ENCODE results near the gene ZSCAN5B. TPM values are rescaled to one million over a fixed set of nuclear protein-coding genes. Genes with fewer than 3 reads are reported as not detected.

The ZSCAN5B gene
- total and polyA plus RNA-seq, 8 donors, result 0.07 TPM; not detected in 7

DNA sequence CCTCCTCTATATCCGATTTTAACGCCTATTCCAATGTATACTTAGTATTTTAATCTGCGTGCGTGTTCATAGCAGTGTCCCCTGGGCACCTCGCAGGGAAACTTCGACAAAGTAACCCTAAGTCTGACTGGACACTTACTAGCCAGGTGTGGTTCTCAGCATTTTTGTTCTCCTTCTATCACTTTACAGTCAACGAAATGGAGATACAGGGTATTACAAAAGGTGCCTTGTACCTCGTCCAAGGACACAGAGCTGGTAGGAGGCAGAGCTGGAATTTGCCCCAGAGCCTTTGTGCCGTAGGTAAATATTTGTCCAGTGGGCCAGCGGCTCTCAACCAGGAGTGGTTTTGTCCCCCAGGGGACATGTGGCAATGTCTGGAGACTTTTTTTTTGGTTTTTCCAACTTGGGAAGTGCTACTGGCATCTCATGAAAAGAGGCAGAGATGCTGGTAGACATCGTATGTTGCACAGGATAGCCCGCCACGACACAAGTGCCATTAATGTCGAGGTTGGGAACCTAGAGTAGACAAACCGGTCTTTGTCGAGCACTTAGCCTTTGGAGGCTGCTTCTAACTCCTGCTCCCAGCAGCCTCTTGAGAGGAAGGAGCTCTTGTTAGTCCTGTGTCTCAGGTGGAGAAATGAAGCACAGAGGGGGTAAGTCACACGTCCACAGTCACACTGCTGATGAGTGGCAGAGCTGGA, 55.3 kb downstream of the ZSCAN5B start:
- DNase-seq, result peak; percentile 65 to 89 (median 87)
- Histone ChIP-seq H3K9me3 (no peaks in the 10 kb centered on the region), H3K4me1 (peaks cover 52 to 76% (median 71%) of the 10 kb centered on the region in 3 donors), H3K27ac (peak overlapping the region; percentile 85 to 95 (median 94)), H3K4me3 (peak overlapping the region in 3 of 4 donors; percentile 29 to 48 (median 46)), H3K36me3 (no peaks in the 10 kb centered on the region), H3K27me3 (no peaks in the 10 kb centered on the region)
- no peak for FAIRE-seq
- intact Hi-C loops (cut with DNase I), result no loop called here
- WGBS, 2 donors, result 8 to 11% methylated on average over 17 of the region's 17 CpGs
- TF ChIP-seq, protein P1, sequence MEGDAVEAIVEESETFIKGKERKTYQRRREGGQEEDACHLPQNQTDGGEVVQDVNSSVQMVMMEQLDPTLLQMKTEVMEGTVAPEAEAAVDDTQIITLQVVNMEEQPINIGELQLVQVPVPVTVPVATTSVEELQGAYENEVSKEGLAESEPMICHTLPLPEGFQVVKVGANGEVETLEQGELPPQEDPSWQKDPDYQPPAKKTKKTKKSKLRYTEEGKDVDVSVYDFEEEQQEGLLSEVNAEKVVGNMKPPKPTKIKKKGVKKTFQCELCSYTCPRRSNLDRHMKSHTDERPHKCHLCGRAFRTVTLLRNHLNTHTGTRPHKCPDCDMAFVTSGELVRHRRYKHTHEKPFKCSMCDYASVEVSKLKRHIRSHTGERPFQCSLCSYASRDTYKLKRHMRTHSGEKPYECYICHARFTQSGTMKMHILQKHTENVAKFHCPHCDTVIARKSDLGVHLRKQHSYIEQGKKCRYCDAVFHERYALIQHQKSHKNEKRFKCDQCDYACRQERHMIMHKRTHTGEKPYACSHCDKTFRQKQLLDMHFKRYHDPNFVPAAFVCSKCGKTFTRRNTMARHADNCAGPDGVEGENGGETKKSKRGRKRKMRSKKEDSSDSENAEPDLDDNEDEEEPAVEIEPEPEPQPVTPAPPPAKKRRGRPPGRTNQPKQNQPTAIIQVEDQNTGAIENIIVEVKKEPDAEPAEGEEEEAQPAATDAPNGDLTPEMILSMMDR (IDR thresholded peaks at IDR 0.05), result no peak
- ATAC-seq, result peak; percentile 31 to 54 (median 45)

DNA sequence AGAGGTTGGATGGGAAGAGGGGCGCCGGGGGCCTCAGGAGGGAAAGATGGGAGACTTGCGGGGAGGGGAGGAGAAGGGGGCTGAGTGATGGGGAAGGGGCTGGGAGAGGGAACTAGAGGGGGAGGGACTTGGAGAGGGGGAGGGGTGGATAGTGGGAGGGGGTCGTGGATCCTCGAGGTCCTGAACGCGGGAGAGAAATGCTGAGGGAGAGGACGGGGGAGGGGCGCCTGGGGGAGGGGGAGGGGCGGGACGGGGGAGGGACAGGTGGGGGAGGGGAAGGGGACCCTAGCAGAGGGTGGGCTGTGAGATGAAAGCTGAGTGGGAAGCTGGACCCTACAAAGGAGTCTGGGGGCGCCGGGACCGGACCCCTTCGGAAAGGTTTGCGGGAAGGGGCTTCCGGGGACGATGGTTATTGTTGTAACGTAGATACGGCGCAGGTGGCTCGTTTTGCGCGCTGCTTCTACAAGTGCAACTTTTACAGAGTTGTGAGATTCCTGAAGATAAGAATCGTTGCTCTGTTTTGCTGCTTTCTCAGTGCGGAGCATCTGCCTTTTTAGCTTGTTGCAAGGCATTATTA, 56.1 kb downstream of the ZSCAN5B start:
- Histone ChIP-seq H3K9me3 (no peaks in the 10 kb centered on the region), H3K27me3 (no peaks in the 10 kb centered on the region), H3K4me3 (peak overlapping the region in 3 of 4 donors; percentile 29 to 48 (median 46)), H3K27ac (peak overlapping the region; percentile 85 to 95 (median 94)), H3K36me3 (no peaks in the 10 kb centered on the region), H3K4me1 (peaks cover 59 to 81% (median 77%) of the 10 kb centered on the region in 3 donors)
- TF ChIP-seq, protein P1 (IDR thresholded peaks at IDR 0.05), result no peak
- no peak for ATAC-seq
- WGBS, 2 donors, result 0 to 1% methylated on average over 17 to 24 of the region's 26 CpGs
- DNase-seq, result peak in 2 of 6 donors; percentile 55 to 66
- no peak for FAIRE-seq
- intact Hi-C loops (cut with DNase I), result no loop called here

DNA sequence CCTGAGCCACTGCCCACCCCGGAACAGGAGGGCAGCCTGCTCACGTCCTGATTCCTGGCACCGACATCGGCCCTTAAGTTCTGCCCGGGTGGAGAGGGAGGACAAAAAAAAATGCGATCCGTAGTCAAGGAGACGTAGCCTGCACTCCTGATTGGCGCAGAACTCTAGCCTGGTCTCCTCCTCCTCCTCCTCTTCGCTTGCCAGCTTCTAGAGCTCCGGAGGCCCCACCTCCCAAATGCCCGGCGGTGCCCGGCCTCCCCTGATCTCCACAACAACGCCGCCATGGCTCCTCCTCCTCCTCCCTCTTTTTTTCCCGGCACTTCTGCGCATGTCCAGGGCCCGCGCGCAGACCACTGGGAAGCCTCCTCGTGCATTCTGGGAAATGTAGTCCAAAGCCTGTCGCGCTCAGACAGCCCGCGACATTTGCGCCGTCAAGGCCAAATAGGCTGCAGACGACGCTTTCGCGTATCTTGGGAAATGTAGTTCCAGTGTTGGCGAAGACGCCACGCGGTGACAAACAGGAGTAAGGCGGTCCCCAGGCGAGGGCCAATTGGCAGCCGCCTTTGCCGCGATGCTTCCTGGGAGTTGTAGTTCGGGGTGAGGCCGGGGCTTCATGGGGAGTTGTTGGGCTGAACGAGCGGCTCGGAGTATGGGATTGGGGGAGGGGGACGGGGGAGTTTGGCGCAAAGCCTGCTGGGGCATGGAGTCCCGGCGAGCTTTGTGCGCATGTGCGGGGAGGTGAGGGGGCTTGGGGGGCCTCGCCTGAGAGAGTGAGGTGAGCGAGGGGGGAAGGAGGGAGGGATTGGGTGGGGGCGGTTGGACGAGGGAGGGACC, 56.8 kb downstream of the ZSCAN5B start, which contains the start of gene ZNF444:
TSS of gene ZNF444 (plus strand) at position 705 of the 834 bp plus-strand sequence. CDS start 5,625 bp downstream, outside the sequence.
- DNase-seq, result peak; percentile 97 to 100 (median 100)
- Histone ChIP-seq H3K27ac (peak within 1 kb of the TSS; percentile 88 to 95 (median 94)), H3K4me1 (peaks cover 53 to 79% (median 77%) of the 10 kb centered on the region in 3 donors)

GRCh38 chr19:56139847-56140582, 57.6 kb downstream of the ZSCAN5B start:
- Histone ChIP-seq H3K36me3 (no peaks in the 10 kb centered on the region), H3K4me3 (peak overlapping the region in 3 of 4 donors; percentile 6 to 48 (median 26)), H3K4me1 (peaks cover 45 to 76% (median 76%) of the 10 kb centered on the region in 3 donors), H3K27ac (peak overlapping the region; percentile 88 to 95 (median 94)), H3K9me3 (no peaks in the 10 kb centered on the region), H3K27me3 (no peaks in the 10 kb centered on the region)
- WGBS, 2 donors, result 32 to 33% methylated on average over 22 of the region's 22 CpGs
- no peak for FAIRE-seq
- ATAC-seq, result no peak
- DNase-seq, result peak in 2 of 6 donors; percentile 44 to 47
- TF ChIP-seq, protein P1 (IDR thresholded peaks at IDR 0.05), result no peak
- intact Hi-C loops (cut with DNase I), result no loop called here

More for the DNA sequence above, 56.8 kb downstream of the ZSCAN5B start, which contains the start of gene ZNF444:
- peak within 1 kb of the TSS; percentile 6 to 48 (median 38) for H3K4me3 ChIP-seq
- H3K36me3 ChIP-seq, result no peaks in the 10 kb centered on the region
- H3K9me3 ChIP-seq, result no peaks in the 10 kb centered on the region
- WGBS, 2 donors, result 0 to 1% methylated on average over 56 of the region's 56 CpGs
- TF ChIP-seq, protein P1 (IDR thresholded peaks at IDR 0.05), result no peak
- no peaks in the 10 kb centered on the region for H3K27me3 ChIP-seq
- intact Hi-C loops (cut with DNase I), result no loop called here
- ATAC-seq (peak; percentile 72 to 85 (median 76)), FAIRE-seq (peak; percentile 97)

Other genes starting within 250 kb of the ZSCAN5B start
- gene NLRP8, start 250.0 kb downstream of the ZSCAN5B start, total RNA-seq, result not detected
- not detected for gene NLRP8, start 250.0 kb downstream of the ZSCAN5B start, polyA plus RNA-seq
- not detected for gene NLRP5, start 211.0 kb downstream of the ZSCAN5B start, total RNA-seq
- gene NLRP5, start 211.0 kb downstream of the ZSCAN5B start, polyA plus RNA-seq, result not detected
- 10 to 100 TPM; 22.1 to 41.9 (median 25.6) TPM for gene ZNF787, start 76.5 kb downstream of the ZSCAN5B start, total RNA-seq
- 10 to 100 TPM; 13.6 to 31.1 TPM for gene ZNF787, start 76.5 kb downstream of the ZSCAN5B start, polyA plus RNA-seq
- gene ZNF444, start 56.5 kb downstream of the ZSCAN5B start, total RNA-seq, result 10 to 100 TPM; 27.9 to 47.9 (median 32.5) TPM
- 10 to 100 TPM; 67.5 to 99.0 TPM for gene ZNF444, start 56.5 kb downstream of the ZSCAN5B start, polyA plus RNA-seq
- gene GALP, start 21.8 kb downstream of the ZSCAN5B start, total RNA-seq, result not detected
- gene GALP, start 21.8 kb downstream of the ZSCAN5B start, polyA plus RNA-seq, result not detected
- not detected for gene ZSCAN5C, start 4.5 kb upstream of the ZSCAN5B start, total RNA-seq
- gene ZSCAN5C, start 4.5 kb upstream of the ZSCAN5B start, polyA plus RNA-seq, result not detected
- not detected for gene EDDM13, start 75.0 kb upstream of the ZSCAN5B start, total RNA-seq
- under 1 TPM in 1 of 2 donors, not detected in 1; 0.49 TPM for gene EDDM13, start 75.0 kb upstream of the ZSCAN5B start, polyA plus RNA-seq
- 1 to 10 TPM; 4.8 to 8.1 (median 6.2) TPM for gene ZSCAN5A, start 117.1 kb upstream of the ZSCAN5B start, total RNA-seq
- gene ZSCAN5A, start 117.1 kb upstream of the ZSCAN5B start, polyA plus RNA-seq, result 1 to 10 TPM; 4.4 to 5.0 TPM
- gene ZNF582, start 195.8 kb upstream of the ZSCAN5B start, total RNA-seq, result 1 to 10 TPM; 1.2 to 2.0 (median 1.8) TPM
- 1 to 10 TPM; 1.6 to 2.6 TPM for gene ZNF582, start 195.8 kb upstream of the ZSCAN5B start, polyA plus RNA-seq
- 1 to 10 TPM; 1.7 to 3.4 (median 2.3) TPM for gene ZNF583, start 206.5 kb upstream of the ZSCAN5B start, total RNA-seq
- gene ZNF583, start 206.5 kb upstream of the ZSCAN5B start, polyA plus RNA-seq, result 1 to 10 TPM in 1 of 2 donors, under 1 TPM in 1; 0.84 to 1.9 TPM